Measurements from ENCODE around the gene MYBPC3.

DNA sequence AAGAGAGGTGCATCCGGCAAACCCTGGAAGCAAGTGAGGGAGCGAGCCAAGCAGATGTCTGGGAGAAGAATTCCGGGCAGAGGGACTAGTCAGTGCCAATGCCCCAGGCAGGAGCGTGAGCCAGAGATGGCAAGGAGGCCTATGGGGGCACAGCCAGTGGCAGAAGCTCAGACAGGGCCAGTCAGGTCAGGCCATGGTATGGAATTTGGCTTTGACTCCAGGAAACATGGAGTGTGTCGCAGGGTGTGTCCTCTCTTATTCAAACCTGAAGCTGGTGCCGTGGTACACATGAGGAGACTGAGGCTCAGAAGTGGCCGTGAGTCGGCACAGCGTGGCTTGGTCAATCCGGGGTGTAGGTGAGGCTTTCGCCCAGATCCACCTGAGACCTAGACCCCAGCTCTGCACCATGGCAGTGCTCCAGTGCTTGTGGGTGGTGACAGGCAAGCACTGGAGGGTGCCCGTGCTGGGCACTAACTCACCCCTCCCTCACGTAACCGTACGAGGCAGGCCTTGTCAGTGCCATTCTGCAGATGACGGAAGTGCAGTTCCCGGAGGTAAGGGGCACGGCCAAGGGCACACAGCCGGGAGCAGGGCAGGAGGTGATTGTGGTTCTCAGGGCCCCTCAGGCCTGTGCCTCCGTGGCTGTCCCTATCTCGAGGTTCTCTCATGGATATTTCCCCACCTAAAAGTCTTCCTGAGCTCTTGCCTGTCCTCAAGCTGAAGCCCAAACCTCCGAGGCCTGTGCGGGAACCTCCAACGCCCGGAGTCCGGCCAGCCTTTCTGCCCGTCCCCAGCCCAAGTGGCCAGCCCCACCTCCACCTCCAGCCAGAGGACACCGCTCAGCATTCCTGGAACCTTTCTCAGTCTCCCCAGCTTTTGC lies 36.4 kb upstream of the MYBPC3 start:
- TF ChIP-seq, protein P1, sequence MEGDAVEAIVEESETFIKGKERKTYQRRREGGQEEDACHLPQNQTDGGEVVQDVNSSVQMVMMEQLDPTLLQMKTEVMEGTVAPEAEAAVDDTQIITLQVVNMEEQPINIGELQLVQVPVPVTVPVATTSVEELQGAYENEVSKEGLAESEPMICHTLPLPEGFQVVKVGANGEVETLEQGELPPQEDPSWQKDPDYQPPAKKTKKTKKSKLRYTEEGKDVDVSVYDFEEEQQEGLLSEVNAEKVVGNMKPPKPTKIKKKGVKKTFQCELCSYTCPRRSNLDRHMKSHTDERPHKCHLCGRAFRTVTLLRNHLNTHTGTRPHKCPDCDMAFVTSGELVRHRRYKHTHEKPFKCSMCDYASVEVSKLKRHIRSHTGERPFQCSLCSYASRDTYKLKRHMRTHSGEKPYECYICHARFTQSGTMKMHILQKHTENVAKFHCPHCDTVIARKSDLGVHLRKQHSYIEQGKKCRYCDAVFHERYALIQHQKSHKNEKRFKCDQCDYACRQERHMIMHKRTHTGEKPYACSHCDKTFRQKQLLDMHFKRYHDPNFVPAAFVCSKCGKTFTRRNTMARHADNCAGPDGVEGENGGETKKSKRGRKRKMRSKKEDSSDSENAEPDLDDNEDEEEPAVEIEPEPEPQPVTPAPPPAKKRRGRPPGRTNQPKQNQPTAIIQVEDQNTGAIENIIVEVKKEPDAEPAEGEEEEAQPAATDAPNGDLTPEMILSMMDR (IDR thresholded peaks at IDR 0.05) = no peak
- TF ChIP-seq POLR2A (IDR thresholded peaks at IDR 0.05) = no peak
- no peak for TF ChIP-seq EP300 (IDR thresholded peaks at IDR 0.05)

Data from tibial nerve (tissue), 4 donors.